ENCODE measurements around the gene LTA4H.

DNA sequence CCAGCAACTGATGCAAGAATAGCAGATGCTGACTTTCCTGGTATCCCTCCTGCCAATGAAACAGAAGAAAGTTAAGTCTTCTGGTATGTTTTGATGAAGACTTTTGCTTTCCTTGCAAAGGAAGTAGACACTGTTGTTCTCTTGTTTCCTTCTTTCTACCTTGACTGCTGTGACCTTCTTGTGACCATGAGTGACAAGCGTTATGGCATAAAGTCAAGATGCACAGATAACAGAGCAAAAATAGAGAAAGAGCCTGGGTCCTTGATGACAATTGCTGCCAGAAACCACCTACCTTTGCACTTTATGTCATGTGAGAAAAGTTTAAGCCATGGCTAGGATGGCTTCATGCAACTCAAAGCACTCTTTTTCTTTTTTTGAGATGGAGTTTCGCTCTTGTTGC lies 49.2 kb upstream of the LTA4H start:
- TF ChIP-seq, protein P1, sequence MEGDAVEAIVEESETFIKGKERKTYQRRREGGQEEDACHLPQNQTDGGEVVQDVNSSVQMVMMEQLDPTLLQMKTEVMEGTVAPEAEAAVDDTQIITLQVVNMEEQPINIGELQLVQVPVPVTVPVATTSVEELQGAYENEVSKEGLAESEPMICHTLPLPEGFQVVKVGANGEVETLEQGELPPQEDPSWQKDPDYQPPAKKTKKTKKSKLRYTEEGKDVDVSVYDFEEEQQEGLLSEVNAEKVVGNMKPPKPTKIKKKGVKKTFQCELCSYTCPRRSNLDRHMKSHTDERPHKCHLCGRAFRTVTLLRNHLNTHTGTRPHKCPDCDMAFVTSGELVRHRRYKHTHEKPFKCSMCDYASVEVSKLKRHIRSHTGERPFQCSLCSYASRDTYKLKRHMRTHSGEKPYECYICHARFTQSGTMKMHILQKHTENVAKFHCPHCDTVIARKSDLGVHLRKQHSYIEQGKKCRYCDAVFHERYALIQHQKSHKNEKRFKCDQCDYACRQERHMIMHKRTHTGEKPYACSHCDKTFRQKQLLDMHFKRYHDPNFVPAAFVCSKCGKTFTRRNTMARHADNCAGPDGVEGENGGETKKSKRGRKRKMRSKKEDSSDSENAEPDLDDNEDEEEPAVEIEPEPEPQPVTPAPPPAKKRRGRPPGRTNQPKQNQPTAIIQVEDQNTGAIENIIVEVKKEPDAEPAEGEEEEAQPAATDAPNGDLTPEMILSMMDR (IDR thresholded peaks at IDR 0.05): no peak
- no peak for TF ChIP-seq POLR2A (IDR thresholded peaks at IDR 0.05)

Measured in esophagus squamous epithelium (tissue), 4 donors.